Chondrocyte (in vitro differentiated cells): ENCODE measurements around the gene REEP1. TPM values are rescaled to one million over a fixed set of nuclear protein-coding genes. Genes with fewer than 3 reads are reported as not detected.

Experiments
- DNase-seq: peaks from one replicate; pipeline ENCODE4 v3.0.0; 2021; ENCODE audit warnings: mixed read lengths, low spot score
- H3K27ac Mint-ChIP-seq: one replicate; pipeline ENCODE4 v1.8.0; 2021; ENCODE audit warnings: mild to moderate bottlenecking, moderate library complexity, mixed read lengths; ENCODE audit not compliant: unreplicated experiment
- H3K27me3 Mint-ChIP-seq: 2 replicates; pipeline ENCODE4 v1.8.0; 2021; ENCODE audit warnings: low read depth, mixed read lengths
- H3K36me3 Mint-ChIP-seq: 2 replicates; pipeline ENCODE4 v1.8.0; 2021; ENCODE audit warnings: low read depth, mixed read lengths
- H3K4me1 Mint-ChIP-seq: 2 replicates; pipeline ENCODE4 v1.8.0; 2021; ENCODE audit warnings: low read depth, mild to moderate bottlenecking, mixed read lengths
- H3K4me3 Mint-ChIP-seq: one replicate; pipeline ENCODE4 v1.8.0; 2021; ENCODE audit warnings: mild to moderate bottlenecking, moderate library complexity, mixed read lengths; ENCODE audit not compliant: unreplicated experiment
- H3K9me3 Mint-ChIP-seq: 2 replicates; pipeline ENCODE4 v1.8.0; 2021; ENCODE audit warnings: low read depth, mixed read lengths
- CTCF ChIP-seq: fragments of 200-600 bp; sonication (generic); IDR thresholded peaks from 2 replicates; pipeline ENCODE4 v1.5.0; 2021; ENCODE audit warnings: antibody characterized with exemption, mild to moderate bottlenecking, moderate library complexity
- total RNA-seq: library from RNA; stranded (reverse); gene quantifications from 3 replicates; pipeline ENCODE4 v1.2.1, GENCODE V29; 2021

Gene REEP1
- total RNA-seq, 1 donor from 2014 or later: 2.4 TPM

- peaks cover 13% of the 10 kb centered on the region for H3K4me1 Mint-ChIP-seq
- no peak overlapping the region for H3K27ac Mint-ChIP-seq
- no peaks in the 10 kb centered on the region for H3K9me3 Mint-ChIP-seq
- no peaks in the 10 kb centered on the region for H3K36me3 Mint-ChIP-seq
- no peak overlapping the region for H3K4me3 Mint-ChIP-seq
- TF ChIP-seq CTCF: no peak
- H3K27me3 Mint-ChIP-seq: peaks cover 13% of the 10 kb centered on the region
- DNase-seq: no peak
Measured at GRCh38 chr2:86296947-86297346, 40.5 kb downstream of the REEP1 start.

- Mint-ChIP-seq H3K27ac (no peak overlapping the region), H3K4me1 (peaks cover 11% of the 10 kb centered on the region), H3K27me3 (peaks cover 11% of the 10 kb centered on the region), H3K4me3 (no peak overlapping the region), H3K36me3 (no peaks in the 10 kb centered on the region), H3K9me3 (no peaks in the 10 kb centered on the region)
- TF ChIP-seq CTCF: no peak
- no peak for DNase-seq
Measured at GRCh38 chr2:86295066-86295465, 42.4 kb downstream of the REEP1 start.

- Mint-ChIP-seq H3K36me3 (no peaks in the 10 kb centered on the region), H3K27me3 (peaks cover 17% of the 10 kb centered on the region), H3K27ac (no peak overlapping the region), H3K4me3 (no peak overlapping the region), H3K9me3 (no peaks in the 10 kb centered on the region), H3K4me1 (peaks cover 11% of the 10 kb centered on the region)
- no peak for TF ChIP-seq CTCF
- DNase-seq: no peak
Measured at GRCh38 chr2:86293612-86294011, 43.8 kb downstream of the REEP1 start.

- Mint-ChIP-seq H3K27me3 (peaks cover 15% of the 10 kb centered on the region), H3K27ac (no peak overlapping the region), H3K9me3 (no peaks in the 10 kb centered on the region), H3K4me1 (peaks cover 8% of the 10 kb centered on the region), H3K36me3 (no peaks in the 10 kb centered on the region), H3K4me3 (no peak overlapping the region)
- TF ChIP-seq CTCF: no peak
- no peak for DNase-seq
Measured at GRCh38 chr2:86292571-86293515, 44.6 kb downstream of the REEP1 start.

- Mint-ChIP-seq H3K27ac (no peak overlapping the region), H3K36me3 (no peaks in the 10 kb centered on the region), H3K27me3 (peaks cover 13% of the 10 kb centered on the region), H3K9me3 (no peaks in the 10 kb centered on the region), H3K4me1 (peaks cover 3% of the 10 kb centered on the region), H3K4me3 (no peak overlapping the region)
- no peak for DNase-seq
- TF ChIP-seq CTCF: no peak
Measured at GRCh38 chr2:86291328-86291662, 46.1 kb downstream of the REEP1 start.
